T-helper 9 cell (primary cell): Measurements from ENCODE around the gene BCO2.
"Not testable (repeated sequence)": the region's sequence is repeated elsewhere in the genome, so short reads cannot be mapped to it uniquely, and the experiment has no call there.

Experiments used
- DNase-seq: peaks from one replicate; pipeline ENCODE4 v3.0.0-alpha.2; 2020
- total RNA-seq, 2 donors: gene quantifications; one replicate each; lab custom pipeline; 2026; lab: John Stamatoyannopoulos, UW

BCO2 gene, protein sequence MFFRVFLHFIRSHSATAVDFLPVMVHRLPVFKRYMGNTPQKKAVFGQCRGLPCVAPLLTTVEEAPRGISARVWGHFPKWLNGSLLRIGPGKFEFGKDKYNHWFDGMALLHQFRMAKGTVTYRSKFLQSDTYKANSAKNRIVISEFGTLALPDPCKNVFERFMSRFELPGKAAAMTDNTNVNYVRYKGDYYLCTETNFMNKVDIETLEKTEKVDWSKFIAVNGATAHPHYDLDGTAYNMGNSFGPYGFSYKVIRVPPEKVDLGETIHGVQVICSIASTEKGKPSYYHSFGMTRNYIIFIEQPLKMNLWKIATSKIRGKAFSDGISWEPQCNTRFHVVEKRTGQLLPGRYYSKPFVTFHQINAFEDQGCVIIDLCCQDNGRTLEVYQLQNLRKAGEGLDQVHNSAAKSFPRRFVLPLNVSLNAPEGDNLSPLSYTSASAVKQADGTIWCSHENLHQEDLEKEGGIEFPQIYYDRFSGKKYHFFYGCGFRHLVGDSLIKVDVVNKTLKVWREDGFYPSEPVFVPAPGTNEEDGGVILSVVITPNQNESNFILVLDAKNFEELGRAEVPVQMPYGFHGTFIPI
- total RNA-seq: 0.97 to 2.7 reads per million in 2 donors

DNA sequence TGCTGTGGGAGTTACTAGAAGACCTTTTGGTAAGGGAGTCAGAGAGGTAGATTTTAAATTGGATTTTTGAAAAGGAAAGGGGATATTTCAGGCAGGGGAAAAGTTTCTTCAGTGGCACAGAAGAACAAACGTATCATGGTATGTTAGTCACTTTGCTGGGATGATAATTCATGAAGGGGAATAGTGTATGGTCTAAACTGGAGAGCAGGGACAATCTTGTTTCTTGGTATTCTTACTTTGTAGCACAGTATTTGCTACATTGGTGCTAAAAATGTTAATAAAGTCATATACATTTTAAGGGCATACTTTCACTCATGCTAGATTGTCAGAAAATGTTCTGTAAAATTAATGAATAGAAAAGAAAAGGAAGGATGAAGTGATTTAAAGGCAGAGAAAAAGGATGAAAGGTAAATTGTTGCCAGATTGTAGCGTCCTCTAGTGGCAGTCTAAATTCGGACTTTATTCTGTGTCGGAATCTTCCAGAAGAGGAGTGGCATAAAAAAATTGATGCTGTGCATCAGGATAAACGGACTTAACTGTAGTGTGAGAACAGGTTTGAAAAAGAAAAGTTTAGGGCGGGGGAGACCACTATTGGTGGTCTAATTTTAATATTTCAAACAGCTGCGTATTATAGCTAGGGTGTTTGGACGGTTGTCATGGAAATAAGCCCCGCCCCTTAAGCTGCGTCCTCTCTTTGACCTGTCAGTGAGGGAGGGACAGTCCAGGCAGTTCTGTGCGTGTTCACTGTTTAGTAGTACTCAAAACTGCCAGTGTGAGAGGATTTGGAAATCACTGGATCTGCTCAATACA lies at the start of gene BCO2:
Gene BCO2 (plus strand): TSS at position 724 of the 810 bp plus-strand sequence. CDS start 90 bp downstream, outside the sequence.
- peak; percentile 4 for DNase-seq

DNA sequence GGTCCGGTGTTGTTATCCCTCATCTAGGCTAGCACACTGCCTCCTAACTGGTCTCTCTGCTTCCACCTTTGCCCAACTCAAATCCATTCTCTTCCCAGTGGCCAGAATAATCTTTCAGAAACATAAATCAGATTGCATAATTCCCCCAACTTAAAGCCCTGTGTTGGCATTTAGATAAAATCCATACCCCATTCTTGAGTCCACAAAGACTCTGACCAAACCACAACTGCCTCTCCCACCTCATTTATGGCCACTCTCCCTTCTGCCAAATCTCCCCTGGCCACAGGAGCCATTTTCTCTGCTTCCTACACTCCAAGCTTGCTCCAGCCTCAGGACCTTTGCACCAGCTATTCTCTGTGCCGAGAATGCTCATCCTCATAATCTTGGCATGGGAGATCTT lies 48.3 kb upstream of the BCO2 start:
- no peak for DNase-seq

DNA sequence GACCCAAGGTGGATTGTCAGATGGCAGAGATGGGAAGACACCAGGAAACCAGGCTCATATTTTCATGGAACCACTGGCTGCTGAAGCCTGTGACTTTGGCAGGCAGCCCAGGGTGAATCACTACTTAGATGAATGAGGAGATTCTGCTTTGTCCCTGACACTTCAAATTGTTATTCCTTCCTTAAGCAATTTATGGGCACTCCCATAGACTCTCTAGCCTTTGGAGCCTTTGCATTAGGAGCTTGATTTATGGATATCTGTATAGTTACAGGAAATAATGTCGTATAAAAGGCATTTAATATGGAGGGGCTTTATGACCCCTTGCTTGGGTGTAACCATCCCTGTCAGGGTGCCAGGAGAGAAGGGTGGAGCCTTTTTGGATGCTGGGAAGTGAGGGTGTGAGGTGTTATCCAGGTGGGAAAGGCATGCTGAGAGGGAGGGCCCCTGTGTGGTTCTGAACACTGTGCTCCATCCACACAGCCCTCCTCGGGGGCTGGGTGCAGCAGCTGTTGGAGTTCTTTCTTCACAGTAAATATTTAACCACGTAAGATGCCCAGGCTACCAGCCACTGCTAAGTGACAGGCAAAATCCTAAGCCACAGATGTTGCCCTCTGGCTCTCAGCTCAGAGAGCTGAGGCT lies 46.7 kb upstream of the BCO2 start:
- DNase-seq: no peak

DNA sequence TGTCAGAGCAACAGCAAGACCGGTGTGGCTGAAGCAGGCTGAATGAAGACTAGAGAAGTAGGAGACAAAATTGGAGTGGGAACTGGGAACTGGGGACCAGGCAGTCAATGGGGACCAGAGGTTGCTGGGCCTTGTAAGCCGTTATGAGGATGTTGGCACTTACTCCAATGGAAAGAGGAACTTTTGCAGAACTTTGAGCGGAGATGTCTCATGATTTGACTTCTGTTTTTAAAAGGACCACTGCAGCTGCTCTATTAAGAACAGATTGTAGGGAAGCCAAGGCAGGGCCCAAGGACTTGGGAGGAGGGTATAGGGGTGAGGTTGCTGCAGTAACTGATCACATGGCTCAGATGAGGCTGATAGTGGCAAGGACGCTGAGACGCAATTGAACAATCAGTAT lies 45.7 kb upstream of the BCO2 start:
- no peak for DNase-seq

DNA sequence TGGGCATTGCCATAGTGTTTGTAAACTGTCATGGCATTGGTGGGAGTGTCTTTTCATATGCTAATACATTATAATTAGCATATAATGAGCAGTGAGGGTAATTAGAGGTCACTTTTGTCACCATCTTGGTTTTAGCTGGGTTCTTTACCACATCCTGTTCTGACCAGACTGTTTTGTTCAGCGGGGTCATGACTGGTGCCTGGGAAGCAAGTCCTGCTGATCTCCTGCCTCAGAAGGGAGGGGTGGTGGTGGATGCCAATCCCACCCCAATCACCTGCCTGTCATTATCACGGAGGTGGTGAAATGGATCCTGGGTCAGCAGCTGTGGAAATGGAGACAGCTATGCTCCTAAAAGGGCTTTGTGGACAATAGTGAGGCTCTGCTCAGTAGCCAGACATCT lies 42.6 kb upstream of the BCO2 start:
- DNase-seq: no peak

DNA sequence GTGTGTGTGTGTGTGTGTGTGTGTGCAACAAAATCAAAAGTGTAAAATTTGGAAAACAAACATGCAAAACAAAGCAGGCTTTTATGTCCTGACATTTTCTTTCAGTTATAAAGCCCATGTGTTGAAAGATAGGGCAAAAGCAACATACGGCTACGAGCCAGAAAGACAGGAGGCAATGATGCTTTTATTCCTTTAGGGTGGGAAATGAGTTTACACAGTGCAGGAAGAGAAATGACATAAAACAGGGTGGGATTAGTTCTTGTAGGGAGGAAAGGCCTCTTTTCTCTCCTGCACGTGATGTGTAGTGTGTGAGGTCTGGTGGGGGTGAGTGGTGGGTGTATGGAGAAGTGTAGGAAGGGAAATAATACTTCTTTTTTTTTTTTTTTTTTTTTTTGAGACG lies 40.8 kb upstream of the BCO2 start:
- no peak for DNase-seq

DNA sequence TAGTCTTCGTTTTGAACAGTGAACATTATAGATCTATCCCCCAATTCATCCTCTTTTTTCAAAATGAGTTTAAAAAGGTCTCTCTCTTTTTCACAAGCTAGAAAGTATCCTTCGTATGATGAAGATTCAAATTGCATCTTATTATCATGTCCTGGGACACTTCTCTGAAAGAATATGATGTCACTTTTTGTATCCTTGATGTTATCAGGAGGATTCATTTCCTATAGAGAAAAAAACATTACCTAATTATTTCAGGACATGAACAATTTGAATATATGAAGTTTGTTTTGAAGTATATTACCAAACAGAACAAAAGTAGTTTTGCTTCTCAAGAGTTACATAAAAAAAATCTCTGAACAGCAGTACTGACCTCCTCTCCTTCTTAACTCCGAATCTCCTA lies 31.7 kb upstream of the BCO2 start:
- no peak for DNase-seq

DNA sequence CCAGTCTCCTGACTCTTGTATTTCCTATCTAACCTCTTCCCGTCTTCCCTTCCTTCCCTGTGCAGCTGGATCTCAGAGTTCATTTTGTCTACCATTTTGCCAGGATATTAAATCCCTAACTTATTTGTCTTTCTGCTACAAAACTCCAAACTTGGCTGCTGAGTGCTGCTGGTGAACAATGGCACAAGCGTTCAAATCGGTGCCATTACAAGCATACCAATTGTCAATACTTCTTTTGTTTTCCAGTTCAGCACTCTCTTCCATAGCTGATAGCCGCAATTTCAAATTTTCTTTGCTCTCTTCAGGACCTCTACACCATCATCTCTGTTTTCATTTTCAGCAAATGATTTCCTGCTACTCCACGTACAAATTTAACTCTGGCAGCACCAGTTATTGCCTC lies 24.8 kb upstream of the BCO2 start:
- no peak for DNase-seq

DNA sequence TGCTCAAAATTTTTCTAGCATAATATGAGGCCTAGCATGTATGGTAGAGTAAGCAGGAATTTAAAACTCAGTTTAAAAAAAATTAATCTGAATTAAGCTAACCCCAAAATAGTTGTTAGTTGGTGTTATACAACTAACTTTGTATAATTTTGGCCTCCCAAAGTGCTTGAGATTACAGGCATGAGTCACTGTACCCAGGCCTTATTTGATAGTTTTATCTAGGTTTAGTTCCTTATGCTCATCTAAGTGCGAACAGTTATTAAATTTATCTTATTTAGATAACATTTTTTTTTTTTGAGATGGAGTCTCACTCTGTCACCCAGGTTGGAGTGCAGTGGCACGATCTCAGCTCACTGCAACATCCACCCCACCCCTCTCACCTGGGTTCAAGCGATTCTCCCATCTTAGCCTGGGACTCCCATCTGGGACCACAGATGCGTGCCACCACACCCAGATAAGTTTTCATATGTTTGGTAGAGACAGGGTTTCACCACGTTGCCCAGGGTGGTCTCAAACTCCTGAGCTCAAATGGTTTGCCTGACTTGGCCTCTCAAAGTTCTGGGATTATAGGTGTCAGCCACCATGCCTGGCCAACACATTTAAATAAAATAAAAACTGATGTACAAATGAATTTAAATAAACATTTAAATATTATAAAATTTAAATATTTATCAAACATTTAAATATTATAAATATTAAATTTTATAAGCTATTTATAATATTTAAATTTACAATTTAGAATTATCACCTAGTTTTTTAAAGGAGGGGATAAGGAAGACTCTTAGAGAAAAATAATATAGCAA lies 19.0 kb upstream of the BCO2 start:
- no peak for DNase-seq

DNA sequence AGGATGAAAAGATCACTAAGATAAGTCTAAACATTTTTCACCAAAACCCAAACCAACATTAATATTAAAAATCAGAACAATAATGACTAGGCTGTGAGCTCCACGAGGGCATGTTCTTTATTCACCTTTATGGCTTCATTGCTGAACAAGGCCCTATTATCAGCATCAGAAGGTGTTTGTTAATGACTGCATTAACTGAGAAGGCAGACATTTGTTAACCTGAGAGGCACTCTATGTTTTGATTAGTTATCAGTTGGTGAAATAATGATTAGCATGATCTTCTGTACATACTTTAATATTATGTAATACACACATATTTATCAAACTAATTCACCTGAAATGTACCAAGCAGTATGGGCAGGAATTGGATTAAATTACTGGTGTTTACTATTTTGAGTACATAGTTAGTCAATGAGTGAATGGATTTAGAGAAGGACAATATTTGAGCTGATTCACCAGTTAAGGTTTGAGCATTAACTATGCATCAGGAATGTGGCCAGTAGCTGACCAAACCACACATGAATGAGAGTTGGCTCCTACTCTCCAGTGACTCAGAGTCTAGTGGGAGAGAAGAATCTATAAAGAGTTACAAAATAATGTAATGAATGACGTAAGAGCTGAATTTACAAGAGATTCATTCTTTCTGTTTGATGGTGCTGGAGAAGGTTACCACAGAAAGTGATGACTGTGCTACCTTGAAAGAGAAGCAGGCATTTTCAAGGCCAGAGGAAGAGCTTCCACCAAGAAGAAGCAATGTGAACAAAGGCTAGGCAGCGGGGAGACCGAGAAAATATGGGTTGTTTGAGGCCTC lies 18.2 kb upstream of the BCO2 start:
- DNase-seq: no peak

DNA sequence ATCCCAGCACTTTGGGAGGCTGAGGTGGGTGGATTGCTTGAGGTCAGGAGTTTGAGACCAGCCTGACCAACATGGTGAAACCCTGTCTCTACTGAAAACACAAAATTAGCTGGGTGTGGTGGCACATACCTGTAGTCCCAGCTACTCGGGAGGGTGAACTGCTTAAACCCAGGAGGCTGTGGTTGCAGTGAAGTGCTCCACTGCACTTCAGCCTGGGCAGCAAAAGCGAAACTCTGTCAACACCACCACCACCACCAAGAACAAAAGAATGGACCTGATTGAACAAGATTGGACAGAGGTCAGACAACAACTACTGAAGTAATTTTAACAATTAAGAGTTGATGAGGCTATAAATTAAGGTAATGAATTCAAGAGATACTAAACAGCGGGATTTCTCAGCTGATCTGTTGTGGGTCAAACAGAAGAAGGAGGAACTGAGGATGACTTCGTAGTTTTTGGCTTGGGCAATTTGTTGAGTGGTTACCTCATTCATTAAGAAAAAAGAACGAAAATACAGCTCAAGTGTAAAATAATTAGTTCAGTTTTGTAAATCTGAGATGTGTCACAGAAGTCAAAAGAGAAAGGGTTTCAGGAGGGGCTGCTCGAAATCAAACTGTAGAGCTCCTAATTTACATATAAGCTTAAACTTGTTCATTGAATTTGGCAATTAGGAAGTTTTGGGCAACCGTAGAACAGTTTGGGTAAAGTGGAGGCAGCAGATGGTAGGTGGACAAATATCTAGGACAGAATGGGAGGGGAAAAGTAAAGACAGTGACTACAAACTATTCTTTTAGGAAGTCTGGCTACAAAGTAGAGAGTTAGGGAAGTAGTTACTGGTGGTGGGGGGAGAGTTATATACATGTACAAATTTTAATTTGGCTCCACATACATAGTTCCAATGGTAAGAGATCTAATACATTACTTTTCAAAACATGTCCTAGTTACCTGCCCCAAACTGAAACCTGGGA lies 15.9 kb upstream of the BCO2 start:
- no peak for DNase-seq

DNA sequence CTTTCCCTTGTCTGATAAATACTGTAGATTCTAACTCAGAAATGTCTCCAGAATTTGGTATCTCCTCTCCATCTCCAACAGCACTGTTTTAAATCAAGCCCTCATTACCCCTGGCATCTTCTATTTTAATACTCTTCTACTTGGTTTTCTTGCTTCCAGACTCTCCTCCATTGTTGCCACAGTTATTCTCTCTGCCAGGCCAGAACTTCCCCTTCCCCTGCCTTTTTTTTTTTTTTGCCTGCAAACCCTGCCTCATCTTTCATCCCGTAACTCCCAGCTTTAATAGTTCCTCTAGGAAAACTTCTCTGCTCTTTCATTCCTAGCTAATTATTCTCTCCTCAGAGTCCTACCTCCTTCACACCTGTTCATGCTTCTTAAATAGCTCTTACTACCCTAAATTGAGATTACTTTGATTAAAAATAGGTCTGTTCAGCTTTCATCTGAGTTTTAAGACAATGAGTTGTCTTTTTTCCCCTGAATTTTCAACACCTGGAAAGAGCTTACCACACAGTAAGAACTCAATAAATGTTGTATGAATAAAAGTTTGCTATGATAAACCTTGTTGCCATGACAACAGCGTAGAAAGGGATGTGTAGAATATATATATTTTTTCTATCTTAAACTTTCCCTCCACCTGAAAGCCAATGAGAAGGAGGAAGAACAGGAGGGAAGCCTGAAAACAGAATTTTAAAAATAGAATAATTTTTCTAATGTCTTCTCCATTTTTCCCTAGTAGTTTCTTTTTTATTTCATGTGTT lies 15.0 kb upstream of the BCO2 start:
- DNase-seq: no peak

DNA sequence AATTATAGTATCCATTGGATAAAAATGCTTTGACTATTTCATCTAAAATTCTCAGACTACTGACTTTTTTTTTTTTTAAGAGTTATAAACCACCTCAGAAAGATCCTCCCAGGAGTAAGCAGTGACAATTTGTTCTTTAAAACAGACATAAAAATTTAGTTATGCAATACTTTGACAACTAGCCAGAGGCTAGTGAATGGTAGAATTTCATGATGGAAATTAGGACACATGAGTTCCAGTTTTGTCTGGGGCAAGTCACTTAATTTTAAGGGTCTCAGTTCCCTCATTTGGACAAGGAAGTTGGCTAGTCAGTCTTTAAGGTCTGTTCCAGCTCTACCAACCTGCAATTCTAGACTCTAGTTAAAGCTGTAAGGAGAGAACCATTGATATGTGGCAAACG lies 14.3 kb upstream of the BCO2 start:
- DNase-seq: no peak

DNA sequence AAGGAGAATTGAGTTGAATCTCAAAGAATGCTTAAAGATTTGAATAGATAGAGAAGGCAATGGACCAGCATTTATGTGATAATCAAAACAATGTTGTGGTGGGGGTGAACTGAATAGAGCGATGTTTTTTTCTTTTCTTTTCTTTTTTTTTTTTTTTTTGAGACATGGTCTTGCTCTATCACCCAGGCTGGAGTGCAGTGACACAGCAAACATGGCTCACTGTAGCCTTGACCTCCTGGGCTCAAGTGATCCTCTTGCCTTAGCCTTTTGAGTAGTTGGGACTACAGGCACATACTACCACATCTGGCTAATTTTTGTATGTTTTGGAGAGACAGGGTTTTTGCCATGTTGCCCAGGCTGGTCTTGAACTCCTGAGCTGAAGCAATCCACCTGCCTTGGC lies 13.1 kb upstream of the BCO2 start:
- not testable (repeated sequence) for DNase-seq

DNA sequence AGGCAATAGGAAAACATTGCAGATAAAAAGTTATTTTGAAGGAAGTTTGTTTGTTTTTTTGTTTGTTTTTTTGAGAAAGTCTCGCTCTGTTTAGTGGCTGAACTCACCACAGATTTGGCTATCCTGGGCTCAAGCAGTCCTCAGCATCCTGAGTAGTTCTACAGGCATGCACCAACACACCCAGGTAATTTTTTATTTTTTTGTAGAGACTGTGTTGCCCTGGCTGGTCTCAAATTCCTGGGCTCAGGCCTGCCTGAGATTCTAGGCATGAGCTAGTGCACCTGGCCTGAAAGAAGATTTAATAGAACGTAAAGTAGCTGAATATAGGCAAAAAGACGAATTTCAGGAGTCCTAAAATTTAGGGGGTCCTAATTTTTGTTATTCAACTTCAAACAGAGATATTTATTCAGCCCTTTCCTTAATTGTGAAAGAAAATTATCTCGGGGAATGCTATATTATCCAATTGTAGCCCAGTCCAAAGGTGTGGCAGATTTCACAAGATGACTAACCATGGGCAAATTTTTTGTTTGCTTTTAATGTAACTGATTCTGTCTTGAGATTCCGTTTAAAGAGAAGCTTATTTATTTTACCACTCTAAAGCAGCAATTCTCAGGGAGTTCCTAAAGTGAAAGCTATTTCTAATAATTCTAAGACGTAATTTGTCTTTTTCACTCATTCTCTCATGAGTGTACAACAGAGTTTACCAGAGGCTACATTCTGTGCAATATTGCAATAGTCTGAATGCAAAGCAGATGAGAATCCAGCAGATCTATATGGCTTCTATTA lies 12.4 kb upstream of the BCO2 start:
- DNase-seq: no peak

DNA sequence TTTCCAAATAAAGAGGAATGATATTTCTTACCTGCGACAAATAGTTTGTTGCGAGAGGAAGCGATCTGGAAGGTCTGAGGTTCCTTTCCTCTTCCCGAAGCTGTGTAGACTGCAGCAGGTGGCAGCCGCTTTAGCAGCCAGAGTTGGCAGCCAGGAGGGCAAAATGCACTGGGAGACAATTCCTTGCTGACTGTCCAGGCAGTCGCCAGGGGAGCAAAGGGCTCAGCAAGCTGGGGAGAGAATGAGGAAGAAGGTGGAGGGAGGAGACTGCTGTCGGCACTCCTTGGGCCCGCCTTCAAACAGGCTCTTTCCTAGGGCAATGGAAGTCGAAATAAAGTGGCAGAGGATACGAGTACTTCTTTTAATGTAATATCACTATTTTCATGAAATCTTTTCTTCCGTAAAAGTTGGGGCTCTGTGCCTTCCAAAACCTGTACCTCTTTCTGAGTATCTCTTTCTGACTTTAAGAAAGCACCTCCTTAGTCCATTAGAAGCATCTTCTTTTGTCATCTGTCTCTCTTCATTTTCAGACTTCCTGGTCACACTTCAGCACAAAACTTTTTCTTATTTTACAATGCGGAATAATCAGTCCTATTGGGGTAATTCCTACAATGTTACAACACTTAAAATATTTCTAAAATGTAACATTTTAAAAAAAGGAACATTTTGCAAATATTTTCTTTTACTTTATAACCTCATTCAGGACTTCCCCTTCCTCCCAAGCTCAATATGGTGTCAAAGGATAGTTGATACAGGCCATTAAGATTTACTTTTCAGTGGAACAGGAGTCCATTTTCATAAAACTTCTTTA lies 11.2 kb upstream of the BCO2 start, which contains the start of gene IL18:
Gene IL18 (minus strand): TSS at position 220 of the 811 bp plus-strand sequence. CDS start 9,041 bp downstream, outside the sequence.
- no peak for DNase-seq

DNA sequence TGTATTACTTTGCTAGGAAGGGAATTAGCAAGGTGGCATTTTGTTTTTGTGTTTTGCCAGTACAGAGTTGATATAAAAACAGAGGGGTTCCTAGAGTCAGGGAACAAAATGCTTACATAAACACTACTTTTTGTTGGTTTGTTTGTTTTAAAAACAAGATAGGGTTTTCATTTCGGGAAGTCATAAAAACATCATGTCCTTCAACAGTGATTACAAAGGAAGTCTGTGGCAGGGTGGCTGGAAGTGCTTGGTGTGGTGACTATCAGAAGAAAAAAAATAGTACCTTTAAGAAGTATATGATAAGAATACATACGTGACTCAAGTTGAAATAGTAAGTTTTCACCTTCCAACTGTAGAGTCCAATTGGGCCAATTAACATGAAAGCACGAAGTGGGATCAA lies 10.3 kb upstream of the BCO2 start:
- no peak for DNase-seq
